AG08396 (cell line): Measurements from ENCODE around the gene CFD.
"Not testable (repeated sequence)": the region's sequence is repeated elsewhere in the genome, so short reads cannot be mapped to it uniquely, and the experiment has no call there.

ENCODE experiments used
- DNase-seq: peaks from one replicate; pipeline ENCODE4 v3.0.0; 2012; ENCODE audit warnings: low spot score, mixed read lengths

The CFD gene

GRCh38 chr19:825897-826644 is 33.4 kb upstream of the CFD start:
- no peak for DNase-seq

DNA sequence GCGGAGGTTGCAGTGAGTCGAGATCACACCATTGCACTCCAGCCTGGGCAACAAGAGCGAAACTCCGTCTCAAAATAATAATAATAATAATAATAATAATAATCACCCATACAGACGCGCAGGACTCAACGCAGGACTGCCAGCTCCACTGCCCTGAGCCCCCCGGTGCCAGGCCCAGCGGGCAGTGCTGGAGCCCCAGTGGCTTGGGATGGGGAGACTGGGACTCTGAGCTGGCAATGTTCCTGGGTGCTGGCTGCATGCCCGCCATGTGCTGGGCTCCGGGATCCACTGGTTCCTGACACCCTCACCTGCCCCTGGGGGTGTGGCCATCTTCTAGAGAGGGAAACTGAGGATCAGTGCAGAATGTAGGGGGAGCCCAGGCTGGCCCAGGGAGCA is 32.2 kb upstream of the CFD start:
- no peak for DNase-seq

- DNase-seq = no peak
These were observed 31.6 kb upstream of the CFD start, which contains the start of gene AZU1 for GRCh38 chr19:827710-828321. Gene AZU1 (plus strand): TSS chr19:827837. CDS start chr19:827847, 10 bp downstream.

GRCh38 chr19:829129-829758 is 30.2 kb upstream of the CFD start:
- DNase-seq = no peak

DNA sequence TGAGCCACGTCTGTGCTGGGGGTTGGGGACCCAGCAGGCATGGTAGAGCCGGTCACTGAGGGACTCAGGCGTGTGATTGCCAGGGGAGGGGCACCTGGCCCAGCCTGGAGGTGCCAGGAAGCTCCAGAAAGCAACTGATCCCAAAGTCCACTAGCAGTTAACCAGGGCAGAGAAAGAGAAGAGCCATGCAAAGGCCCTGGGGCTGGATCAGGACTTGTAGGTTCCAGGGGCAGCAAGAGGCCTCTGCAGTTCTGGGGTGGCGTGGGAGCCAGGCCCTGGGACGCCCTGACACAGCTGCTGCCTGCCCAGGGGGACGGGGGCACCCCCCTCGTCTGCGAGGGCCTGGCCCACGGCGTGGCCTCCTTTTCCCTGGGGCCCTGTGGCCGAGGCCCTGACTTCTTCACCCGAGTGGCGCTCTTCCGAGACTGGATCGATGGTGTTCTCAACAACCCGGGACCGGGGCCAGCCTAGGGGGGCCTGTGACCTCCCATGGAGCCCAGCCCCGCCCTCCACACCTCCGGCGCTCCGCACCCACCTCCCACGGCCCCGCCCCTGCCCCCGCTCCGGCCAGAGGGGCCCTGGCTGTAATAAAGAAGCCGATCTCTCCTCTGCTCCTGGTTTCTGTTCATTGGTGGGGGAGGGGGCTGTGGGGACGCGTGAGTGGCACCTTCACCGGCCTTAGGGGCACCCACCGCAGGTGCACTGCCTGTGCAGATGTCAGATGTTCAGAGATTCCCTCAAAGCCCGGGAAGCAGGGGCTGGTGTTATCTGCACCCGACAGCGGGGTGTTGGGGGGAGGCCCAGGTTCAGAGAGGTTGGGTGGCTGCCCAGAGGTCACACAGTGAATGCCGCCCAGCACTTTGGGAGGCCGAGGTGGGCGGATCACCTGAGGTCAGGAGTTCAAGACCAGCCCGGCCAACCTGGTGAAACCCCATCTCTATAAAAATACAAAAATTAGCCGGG is 27.8 kb upstream of the CFD start:
- no peak for DNase-seq

DNA sequence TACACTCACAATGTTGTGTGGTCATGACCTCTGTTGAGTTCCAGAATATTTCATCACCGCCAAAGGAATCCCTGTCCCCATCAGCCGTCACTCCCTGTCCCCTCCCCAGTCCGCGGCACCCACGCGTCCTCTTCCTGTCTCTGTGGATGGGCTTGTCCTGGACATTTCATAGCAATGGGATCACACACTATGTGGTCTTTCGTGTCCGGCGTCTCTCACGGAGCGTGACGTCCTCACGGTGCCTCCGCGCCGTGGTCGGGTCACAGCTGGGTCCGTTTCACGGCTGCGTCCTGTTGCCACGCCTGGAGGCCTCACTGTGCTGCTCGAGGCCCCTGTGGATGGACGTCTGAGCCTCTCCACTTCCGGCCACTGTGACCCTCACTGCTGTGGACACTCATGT is 25.2 kb upstream of the CFD start:
- DNase-seq = no peak

DNA sequence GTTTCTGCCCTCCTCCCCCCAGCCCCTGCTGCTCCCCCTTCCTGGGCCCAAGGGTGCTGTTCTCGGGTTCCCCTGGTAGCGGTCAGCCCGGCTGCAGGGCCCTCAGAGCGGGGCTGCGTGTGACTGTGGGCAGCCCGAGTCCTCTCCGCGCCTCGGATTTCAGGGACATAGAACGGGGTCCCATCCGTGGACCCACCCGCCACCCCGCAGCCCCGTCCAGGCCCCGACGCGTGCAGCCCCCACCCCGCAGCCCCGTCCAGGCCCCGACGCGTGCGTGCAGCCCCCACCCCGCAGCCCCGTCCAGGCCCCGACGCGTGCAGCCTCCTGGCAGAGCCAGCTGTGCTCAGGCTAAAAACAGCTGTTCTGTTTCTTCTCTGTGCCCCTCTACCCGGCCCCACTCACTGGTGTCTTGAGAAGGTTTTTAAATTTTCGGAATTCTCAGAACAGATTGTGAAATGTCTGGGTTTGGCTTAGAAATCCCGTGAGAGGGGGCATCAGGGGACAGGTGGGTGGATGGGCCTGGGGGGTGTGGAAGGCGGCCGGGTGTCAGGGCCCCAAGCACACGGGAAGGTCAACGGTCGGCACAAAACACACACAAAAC is 24.2 kb upstream of the CFD start:
- no peak for DNase-seq

DNA sequence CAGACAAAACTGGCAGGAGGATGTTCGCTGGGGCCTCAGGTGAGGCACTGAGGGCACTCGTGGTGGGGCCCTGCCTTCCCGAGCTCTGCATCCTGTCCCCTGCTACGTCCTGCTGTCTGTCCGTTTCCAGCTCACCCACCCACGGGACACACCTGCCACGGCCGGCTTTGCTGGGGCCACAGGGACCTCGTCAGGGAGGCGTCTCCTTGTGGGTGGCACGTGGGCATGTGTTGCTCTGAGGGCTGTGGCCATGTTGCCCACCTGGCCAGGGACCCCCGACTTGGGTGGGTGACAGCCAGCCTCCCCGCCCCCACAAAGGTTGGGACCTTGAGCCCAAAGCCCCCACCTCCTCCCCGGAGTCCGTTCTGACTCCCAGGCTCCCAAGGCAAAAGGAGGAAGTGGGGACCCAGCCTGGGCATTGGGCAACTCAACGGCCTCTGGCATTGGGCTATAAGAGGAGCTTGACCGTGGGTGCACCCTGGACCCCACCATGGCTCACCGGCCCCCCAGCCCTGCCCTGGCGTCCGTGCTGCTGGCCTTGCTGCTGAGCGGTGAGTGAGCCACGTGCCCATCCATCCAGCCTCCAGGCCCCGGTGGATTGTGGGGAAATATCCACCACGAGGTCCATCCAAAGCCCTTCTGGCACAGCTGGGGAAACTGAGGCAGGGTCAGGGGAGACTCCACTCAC is 18.8 kb upstream of the CFD start, which contains the start of gene PRTN3:
PRTN3 (plus strand) TSS at position 481 of the 688 bp plus-strand sequence; CDS start at position 491, 10 bp downstream.
- no peak for DNase-seq

GRCh38 chr19:842802-843179 is 16.7 kb upstream of the CFD start:
- not testable (repeated sequence) for DNase-seq

DNA sequence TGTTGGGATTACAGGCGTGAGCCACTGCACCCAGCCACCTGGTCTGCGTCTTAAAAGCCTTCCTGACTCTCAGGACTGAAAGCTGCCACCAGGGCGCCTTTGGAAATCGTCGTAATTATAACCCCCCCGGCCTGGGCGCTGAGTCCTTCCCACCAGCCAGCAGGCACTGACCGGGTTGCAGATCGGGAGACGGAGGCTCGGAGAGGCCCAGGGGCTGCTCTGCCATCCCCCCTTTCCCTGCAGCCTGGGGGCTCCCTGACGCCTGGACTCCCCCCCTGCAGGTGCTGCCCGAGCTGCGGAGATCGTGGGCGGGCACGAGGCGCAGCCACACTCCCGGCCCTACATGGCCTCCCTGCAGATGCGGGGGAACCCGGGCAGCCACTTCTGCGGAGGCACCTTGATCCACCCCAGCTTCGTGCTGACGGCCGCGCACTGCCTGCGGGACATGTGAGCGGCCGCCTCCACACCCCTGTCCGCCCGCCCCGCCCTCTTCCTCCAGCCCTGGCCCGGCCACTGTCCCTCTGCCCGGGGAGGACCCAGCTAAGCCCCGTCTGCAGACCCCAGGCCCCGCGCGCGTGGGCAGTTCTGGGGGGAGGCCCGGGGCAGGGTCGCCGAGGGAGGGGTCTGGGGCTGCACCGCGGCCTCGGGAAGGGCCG is 16.2 kb upstream of the CFD start:
- DNase-seq = no peak

GRCh38 chr19:843836-844545 is 15.5 kb upstream of the CFD start:
- no peak for DNase-seq

- no peak for DNase-seq
These were observed 14.9 kb upstream of the CFD start for GRCh38 chr19:844546-844971.

DNA sequence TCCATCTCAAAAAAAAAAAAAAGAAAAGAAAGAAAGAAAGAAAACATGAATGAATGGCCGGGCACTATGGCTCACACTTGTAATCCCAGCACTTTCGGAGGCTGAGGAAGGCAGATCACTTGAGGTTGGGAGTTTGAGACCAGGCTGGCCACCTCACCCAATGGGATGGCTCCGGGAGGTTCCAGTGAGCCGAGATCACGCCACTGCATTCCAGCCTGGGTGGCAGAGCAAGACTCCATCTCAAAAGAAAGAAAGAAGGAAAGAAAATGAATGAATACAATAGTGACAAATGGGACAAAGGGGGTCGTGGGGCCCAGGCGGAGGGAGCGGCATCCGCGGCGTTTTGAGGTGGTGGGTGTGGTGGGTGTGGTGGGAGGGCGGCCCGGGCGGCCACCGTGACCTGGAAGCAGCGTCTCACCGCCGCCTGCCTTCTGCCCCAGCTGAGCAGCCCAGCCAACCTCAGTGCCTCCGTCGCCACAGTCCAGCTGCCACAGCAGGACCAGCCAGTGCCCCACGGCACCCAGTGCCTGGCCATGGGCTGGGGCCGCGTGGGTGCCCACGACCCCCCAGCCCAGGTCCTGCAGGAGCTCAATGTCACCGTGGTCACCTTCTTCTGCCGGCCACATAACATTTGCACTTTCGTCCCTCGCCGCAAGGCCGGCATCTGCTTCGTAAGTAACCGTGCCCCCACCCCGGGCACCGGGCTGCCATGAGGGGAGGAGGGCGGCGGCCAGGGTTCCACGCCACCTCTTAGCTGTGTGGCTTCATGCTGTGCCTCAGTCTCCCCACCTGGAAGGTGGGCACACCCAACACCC is 13.6 kb upstream of the CFD start:
- DNase-seq = no peak

- no peak for DNase-seq
These were observed 11.0 kb upstream of the CFD start for GRCh38 chr19:848386-848921.

DNA sequence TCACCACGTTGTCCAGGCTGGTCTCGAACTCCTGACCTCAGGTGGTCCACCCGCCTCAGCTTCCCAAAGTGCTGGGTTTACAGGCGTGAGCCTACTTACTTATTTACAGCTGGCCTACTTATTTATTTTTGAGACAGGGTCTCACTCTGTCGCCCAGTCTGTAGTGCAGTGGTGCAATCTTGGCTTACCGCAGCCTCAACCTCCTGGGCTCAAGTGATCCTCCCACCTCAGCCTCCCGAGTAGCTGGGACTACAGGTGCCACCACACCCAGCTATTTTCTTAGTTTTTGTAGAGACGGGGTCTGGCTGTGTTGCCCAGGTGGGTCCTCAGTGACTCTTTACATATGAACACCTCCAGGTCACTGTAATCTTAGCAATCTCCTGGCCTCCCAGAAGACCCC is 10.3 kb upstream of the CFD start:
- DNase-seq = not testable (repeated sequence)

DNA sequence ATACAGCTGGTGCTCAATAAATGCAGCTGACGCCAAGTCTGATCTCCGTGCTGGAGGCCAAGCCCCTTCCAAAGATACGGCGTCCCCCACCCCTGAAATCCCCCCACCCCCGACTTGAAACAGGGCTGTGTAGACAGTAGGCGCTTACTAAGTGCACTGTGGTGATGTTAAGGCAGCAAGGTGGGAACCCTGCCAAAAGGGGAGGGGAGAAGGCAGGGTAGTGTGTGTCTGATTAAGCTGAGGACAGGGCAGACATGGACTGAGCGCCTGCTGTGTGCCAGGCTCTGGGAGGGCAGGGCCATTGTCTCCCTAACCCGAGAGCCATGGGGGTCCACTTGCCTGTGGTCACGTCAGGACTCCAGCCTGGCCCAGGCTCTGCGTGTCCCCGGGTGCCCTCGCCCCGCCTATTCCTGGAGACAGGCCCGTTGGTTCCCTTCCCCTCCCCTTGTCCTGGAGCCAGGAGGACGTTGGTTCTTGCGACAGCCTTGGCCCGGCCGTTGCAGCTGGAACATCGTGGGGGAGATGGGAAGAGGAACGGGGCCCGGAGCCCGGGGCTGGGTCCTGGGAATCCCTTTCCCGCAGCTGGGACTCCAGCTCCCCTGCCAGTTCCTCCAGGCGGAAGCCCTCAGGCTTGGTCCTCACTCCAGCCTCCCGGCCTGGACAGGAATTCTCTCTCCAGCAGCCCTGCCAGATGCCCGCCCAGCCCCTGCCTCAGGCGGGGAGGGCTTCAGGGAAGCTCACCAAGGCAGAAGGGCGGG is 9.1 kb upstream of the CFD start:
- peak; percentile 94 for DNase-seq

DNA sequence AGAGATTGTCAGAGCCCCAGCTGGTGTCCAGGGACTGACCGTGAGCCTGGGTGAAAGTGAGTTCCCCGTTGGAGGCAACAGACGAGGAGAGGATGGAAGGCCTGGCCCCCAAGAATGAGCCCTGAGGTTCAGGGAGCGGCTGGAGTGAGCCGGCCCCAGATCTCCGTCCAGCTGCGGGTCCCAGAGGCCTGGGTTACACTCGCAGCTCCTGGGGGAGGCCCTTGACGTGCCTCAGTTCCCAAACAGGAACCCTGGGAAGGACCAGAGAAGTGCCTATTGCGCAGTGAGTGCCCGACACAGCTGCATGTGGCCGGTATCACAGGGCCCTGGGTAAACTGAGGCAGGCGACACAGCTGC is 8.5 kb upstream of the CFD start:
- no peak for DNase-seq
